KBM-7 (cell line): ENCODE data around the gene MCRIP2.

Experiments used
- DNase-seq: peaks from one replicate; pipeline ENCODE4 v3.0.0-alpha.2; 2015
- in situ Hi-C: fragments of 300-500 bp; cut with MboI; formaldehyde crosslinking; loops from 2 replicates; pipeline ENCODE4 v1.14.3; 2020; ENCODE audit warnings: low sequenced_read_pairs, low pct_unique_long_range_greater_than_20kb, mixed read lengths

MCRIP2 gene

GRCh38 chr16:662597-662996, 21.0 kb downstream of the MCRIP2 start:
- DNase-seq = no peak
- in situ Hi-C loops = no loop called here

GRCh38 chr16:666572-666971, 24.9 kb downstream of the MCRIP2 start:
- DNase-seq = no peak
- in situ Hi-C loops = no loop called here

GRCh38 chr16:667113-667779, 25.6 kb downstream of the MCRIP2 start:
- DNase-seq = no peak

GRCh38 chr16:667780-668518, 26.3 kb downstream of the MCRIP2 start, which contains the start of gene RHOT2:
RHOT2 (plus strand) TSS chr16:668132; CDS start chr16:668200, 68 bp downstream.
- in situ Hi-C loops = no loop called here
- peak; percentile 87 for DNase-seq

More at GRCh38 chr16:667113-667779, 25.6 kb downstream of the MCRIP2 start:
- in situ Hi-C loops = no loop called here

GRCh38 chr16:668519-669171, 27.0 kb downstream of the MCRIP2 start:
- no peak for DNase-seq
- in situ Hi-C loops = no loop called here

GRCh38 chr16:669666-670065, 28.0 kb downstream of the MCRIP2 start:
- no peak for DNase-seq
- in situ Hi-C loops = no loop called here

GRCh38 chr16:670485-671352, 29.1 kb downstream of the MCRIP2 start:
- no peak for DNase-seq
- in situ Hi-C loops = no loop called here

GRCh38 chr16:671353-672131, 29.9 kb downstream of the MCRIP2 start:
- DNase-seq = no peak
- in situ Hi-C loops = no loop called here

- no peak for DNase-seq
- in situ Hi-C loops = no loop called here
Observed at GRCh38 chr16:672371-672770, 30.7 kb downstream of the MCRIP2 start.

- DNase-seq = no peak
Observed at GRCh38 chr16:672851-673250, 31.2 kb downstream of the MCRIP2 start.

GRCh38 chr16:673399-673991, 31.9 kb downstream of the MCRIP2 start:
- in situ Hi-C loops = no loop called here
- DNase-seq = no peak

More at GRCh38 chr16:672851-673250, 31.2 kb downstream of the MCRIP2 start:
- in situ Hi-C loops = no loop called here

- no peak for DNase-seq
- in situ Hi-C loops = no loop called here
Observed at GRCh38 chr16:674214-674881, 32.7 kb downstream of the MCRIP2 start.

- in situ Hi-C loops = no loop called here
- no peak for DNase-seq
Observed at GRCh38 chr16:674968-675883, 33.6 kb downstream of the MCRIP2 start, which contains the start of gene RHBDL1. RHBDL1 (plus strand) TSS chr16:675671; CDS start chr16:675791, 120 bp downstream.

GRCh38 chr16:675884-676564, 34.4 kb downstream of the MCRIP2 start:
- no peak for DNase-seq
- in situ Hi-C loops = no loop called here

GRCh38 chr16:676565-676902, 34.9 kb downstream of the MCRIP2 start:
- in situ Hi-C loops = no loop called here
- DNase-seq = no peak

- DNase-seq = no peak
- in situ Hi-C loops = no loop called here
Observed at GRCh38 chr16:676913-677312, 35.3 kb downstream of the MCRIP2 start.
